GM12878 (cell line): ENCODE measurements around the gene CCR7. TPM values are rescaled to one million over a fixed set of nuclear protein-coding genes. Genes with fewer than 3 reads are reported as not detected.

Source experiments
- CHD1 ChIP-seq: IDR thresholded peaks from 2 replicates; pipeline ENCODE4 v1.6.1; 2012; ENCODE audit warnings: low read depth, low read length, improper control_type of control experiment
- CREM ChIP-seq: IDR thresholded peaks from 2 replicates; pipeline ENCODE4 v1.6.1; 2014; ENCODE audit warnings: antibody characterized with exemption, low read depth
- FOXM1 ChIP-seq: IDR thresholded peaks from 2 replicates; pipeline ENCODE4 v1.6.1; 2012; ENCODE audit warnings: low read depth, mild to moderate bottlenecking, inconsistent platforms, low read length, moderate library complexity
- HCFC1 ChIP-seq: fragments of 150-350 bp; IDR thresholded peaks from 2 replicates; pipeline ENCODE4 v1.6.1; 2014; ENCODE audit warnings: low read length
- HDAC2 ChIP-seq: fragments of 200-600 bp; sonication (generic); IDR thresholded peaks from 2 replicates; pipeline ENCODE4 v1.6.1; 2017
- HDAC6 ChIP-seq: fragments of 200-600 bp; sonication (generic); IDR thresholded peaks from one replicate; pipeline ENCODE4 v1.8.0; 2017; ENCODE audit warnings: antibody characterized with exemption; ENCODE audit not compliant: unreplicated experiment
- HDGF ChIP-seq: fragments of 450-650 bp; IDR thresholded peaks from 2 replicates; pipeline ENCODE4 v1.6.1; 2016; ENCODE audit warnings: antibody characterized with exemption
- LARP7 ChIP-seq: fragments of 450-650 bp; IDR thresholded peaks from 2 replicates; pipeline ENCODE4 v1.6.1; 2017; ENCODE audit warnings: mild to moderate bottlenecking
- NKRF ChIP-seq: fragments of 450-650 bp; conservative IDR thresholded peaks from 2 replicates; pipeline ENCODE4 v1.6.1; 2017; ENCODE audit warnings: mild to moderate bottlenecking, moderate library complexity
- POLR2AphosphoS5 ChIP-seq: IDR thresholded peaks from 2 replicates; pipeline ENCODE4 v1.6.1; 2011; ENCODE audit warnings: mild to moderate bottlenecking, low read length, inconsistent platforms
- SKIL ChIP-seq: fragments of 450-650 bp; IDR thresholded peaks from 2 replicates; pipeline ENCODE4 v1.6.1; 2017; ENCODE audit warnings: mild to moderate bottlenecking, low read depth, inconsistent platforms; ENCODE audit not compliant: poor library complexity, severe bottlenecking
- SMAD5 ChIP-seq: IDR thresholded peaks from 2 replicates; pipeline ENCODE4 v1.6.1; 2016; ENCODE audit warnings: antibody characterized with exemption, low read depth
- SRF ChIP-seq, 2 experiments: IDR thresholded peaks; 2 replicates each; pipeline ENCODE4 v1.6.1; 2011; ENCODE audit warnings: low read depth in 2 of 2, low read length in 2 of 2, mild to moderate bottlenecking in 1 of 2, moderate library complexity in 1 of 2
- YY1 ChIP-seq: IDR thresholded peaks from 2 replicates; pipeline ENCODE4 v1.6.1; 2011; ENCODE audit warnings: low read depth, mild to moderate bottlenecking, low read length
- ZBED1 ChIP-seq: IDR thresholded peaks from 2 replicates; pipeline ENCODE4 v1.6.1; 2016; ENCODE audit warnings: borderline replicate concordance
- polyA plus RNA-seq, 11 experiments: library from polyadenylated mRNA; depleted of rRNA in 4 of 11; unstranded in 6 of 11; stranded (reverse) in 5 of 11; fragments of >200 nt; fragmentation: Nextera tagmentation in 4 of 11; fragmentation: Illumina TruSeq in 1 of 11; extraction: Ambion mirVana in 4 of 11; extraction: Trizol in 1 of 11; gene quantifications; 1 replicate in 1 of 11; 2 replicates in 10 of 11; pipeline versions ENCODE4 v1.2.1 to v1.2.3, GENCODE V29; 2011 to 2016; ENCODE audit warnings: inconsistent platforms in 2 of 11, missing spikeins in 2 of 11, low read depth in 1 of 11
- total RNA-seq, 4 experiments: library from RNA; depleted of rRNA in 3 of 4; stranded (reverse); fragments of >200 nt in 3 of 4; fragmentation: Illumina TruSeq in 1 of 4; extraction: Trizol in 1 of 4; gene quantifications; 2 replicates each; pipeline versions ENCODE4 v1.2.1 to v1.2.3, GENCODE V29; 2013 to 2021
- TF ChIP-seq, protein P1 (sequence below): fragments of 450-650 bp; IDR thresholded peaks from 2 replicates; pipeline ENCODE4 v1.6.1; 2017; ENCODE audit warnings: mild to moderate bottlenecking
- TF ChIP-seq, protein P2 (sequence below): IDR thresholded peaks from 2 replicates; pipeline ENCODE4 v1.6.1; 2011; ENCODE audit warnings: low read depth, mild to moderate bottlenecking, low read length, moderate library complexity, borderline replicate concordance; ENCODE audit errors: extremely low read depth
- TF ChIP-seq, protein P3 (sequence below): fragments of 450-650 bp; IDR thresholded peaks from 2 replicates; pipeline ENCODE4 v1.6.1; 2016; ENCODE audit warnings: mild to moderate bottlenecking

The CCR7 gene
- total and polyA plus RNA-seq, 10 of the 15 experiments (the other 5 are each of a cell fraction or from before 2014, with no cell fraction given): 131 to 1,171 (median 260) TPM

GRCh38 chr17:40564883-40565768 lies at the start of gene CCR7 (continued):
- TF ChIP-seq NKRF (peak; percentile 67), HDGF (peak; percentile 24; the same call in 1 of the 2 replicates), YY1 (peak; percentile 70; the same call in 1 of the 2 replicates), HDAC6 (peak; percentile 30), SRF (IDR thresholded peaks at IDR 0.05; ENCODE audit: low read depth in 2 of 2, low read length in 2 of 2) (0 out of 4 replicates have a peak, but pooled peaks of 1 of the 2 experiments have one; percentile 11), HDAC2 (no peak), ZBED1 (peak; percentile 76), SMAD5 (peak; percentile 96), CHD1 (peak; percentile 92), LARP7 (peak; percentile 97), POLR2AphosphoS5 (peak; percentile 99), FOXM1 (no peak; the same call in 1 of the 2 replicates), SKIL (peak; percentile 78), HCFC1 (peak; percentile 51; the same call in 1 of the 2 replicates), CREM (peak; percentile 73; the same call in 1 of the 2 replicates)
- TF ChIP-seq, protein P1, sequence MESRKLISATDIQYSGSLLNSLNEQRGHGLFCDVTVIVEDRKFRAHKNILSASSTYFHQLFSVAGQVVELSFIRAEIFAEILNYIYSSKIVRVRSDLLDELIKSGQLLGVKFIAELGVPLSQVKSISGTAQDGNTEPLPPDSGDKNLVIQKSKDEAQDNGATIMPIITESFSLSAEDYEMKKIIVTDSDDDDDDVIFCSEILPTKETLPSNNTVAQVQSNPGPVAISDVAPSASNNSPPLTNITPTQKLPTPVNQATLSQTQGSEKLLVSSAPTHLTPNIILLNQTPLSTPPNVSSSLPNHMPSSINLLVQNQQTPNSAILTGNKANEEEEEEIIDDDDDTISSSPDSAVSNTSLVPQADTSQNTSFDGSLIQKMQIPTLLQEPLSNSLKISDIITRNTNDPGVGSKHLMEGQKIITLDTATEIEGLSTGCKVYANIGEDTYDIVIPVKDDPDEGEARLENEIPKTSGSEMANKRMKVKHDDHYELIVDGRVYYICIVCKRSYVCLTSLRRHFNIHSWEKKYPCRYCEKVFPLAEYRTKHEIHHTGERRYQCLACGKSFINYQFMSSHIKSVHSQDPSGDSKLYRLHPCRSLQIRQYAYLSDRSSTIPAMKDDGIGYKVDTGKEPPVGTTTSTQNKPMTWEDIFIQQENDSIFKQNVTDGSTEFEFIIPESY: 0 out of 2 replicates have a peak, but pooled peaks have one; percentile 43
- TF ChIP-seq, protein P2, sequence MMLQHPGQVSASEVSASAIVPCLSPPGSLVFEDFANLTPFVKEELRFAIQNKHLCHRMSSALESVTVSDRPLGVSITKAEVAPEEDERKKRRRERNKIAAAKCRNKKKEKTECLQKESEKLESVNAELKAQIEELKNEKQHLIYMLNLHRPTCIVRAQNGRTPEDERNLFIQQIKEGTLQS: no peak
- TF ChIP-seq, protein P3, sequence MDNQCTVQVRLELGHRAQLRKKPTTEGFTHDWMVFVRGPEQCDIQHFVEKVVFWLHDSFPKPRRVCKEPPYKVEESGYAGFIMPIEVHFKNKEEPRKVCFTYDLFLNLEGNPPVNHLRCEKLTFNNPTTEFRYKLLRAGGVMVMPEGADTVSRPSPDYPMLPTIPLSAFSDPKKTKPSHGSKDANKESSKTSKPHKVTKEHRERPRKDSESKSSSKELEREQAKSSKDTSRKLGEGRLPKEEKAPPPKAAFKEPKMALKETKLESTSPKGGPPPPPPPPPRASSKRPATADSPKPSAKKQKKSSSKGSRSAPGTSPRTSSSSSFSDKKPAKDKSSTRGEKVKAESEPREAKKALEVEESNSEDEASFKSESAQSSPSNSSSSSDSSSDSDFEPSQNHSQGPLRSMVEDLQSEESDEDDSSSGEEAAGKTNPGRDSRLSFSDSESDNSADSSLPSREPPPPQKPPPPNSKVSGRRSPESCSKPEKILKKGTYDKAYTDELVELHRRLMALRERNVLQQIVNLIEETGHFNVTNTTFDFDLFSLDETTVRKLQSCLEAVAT: peak; percentile 100
